GM18502 (cell line): ENCODE measurements around the gene HOXB3.

Source experiments
- ATAC-seq: cut with Tn5 transposase; IDR thresholded peaks from one replicate; pipeline ENCODE4 v1.9.1; 2021; ENCODE audit warnings: mild to moderate bottlenecking; ENCODE audit not compliant: unreplicated experiment, poor library complexity

HOXB3 gene

GRCh38 chr17:48613862-48614694, 24.0 kb upstream of the HOXB3 start:
- no peak for ATAC-seq

- peak; percentile 44 for ATAC-seq
These were observed 23.0 kb upstream of the HOXB3 start for GRCh38 chr17:48612854-48613691.

- no peak for ATAC-seq
These were observed 22.4 kb upstream of the HOXB3 start for GRCh38 chr17:48612456-48612853.

GRCh38 chr17:48611681-48612455, 21.8 kb upstream of the HOXB3 start:
- ATAC-seq = no peak

GRCh38 chr17:48611213-48611612, 21.2 kb upstream of the HOXB3 start:
- ATAC-seq = no peak

- ATAC-seq = no peak
These were observed 20.5 kb upstream of the HOXB3 start, which contains the start of gene HOXB7 for GRCh38 chr17:48610282-48611211. HOXB7 (minus strand) TSS chr17:48611017; CDS start chr17:48610918, 99 bp downstream.

GRCh38 chr17:48609759-48610281, 19.8 kb upstream of the HOXB3 start:
- ATAC-seq = no peak

- ATAC-seq = no peak
These were observed 19.0 kb upstream of the HOXB3 start for GRCh38 chr17:48609033-48609432.

- no peak for ATAC-seq
These were observed 18.4 kb upstream of the HOXB3 start for GRCh38 chr17:48608494-48608834.

GRCh38 chr17:48606892-48607614, 17.0 kb upstream of the HOXB3 start:
- no peak for ATAC-seq

- ATAC-seq = no peak
These were observed 16.2 kb upstream of the HOXB3 start for GRCh38 chr17:48605991-48606891.

GRCh38 chr17:48605409-48605919, 15.4 kb upstream of the HOXB3 start:
- ATAC-seq = no peak

- ATAC-seq = no peak
These were observed 14.8 kb upstream of the HOXB3 start, which contains the start of gene HOXB6 for GRCh38 chr17:48604770-48605329. HOXB6 (minus strand) TSS chr17:48604986; CDS start chr17:48598150, 6,836 bp downstream.

GRCh38 chr17:48603959-48604769, 14.1 kb upstream of the HOXB3 start:
- ATAC-seq = no peak

- ATAC-seq = no peak
These were observed 11.7 kb upstream of the HOXB3 start for GRCh38 chr17:48601539-48602425.
